Measurements from ENCODE around the gene ARPIN.

DNA sequence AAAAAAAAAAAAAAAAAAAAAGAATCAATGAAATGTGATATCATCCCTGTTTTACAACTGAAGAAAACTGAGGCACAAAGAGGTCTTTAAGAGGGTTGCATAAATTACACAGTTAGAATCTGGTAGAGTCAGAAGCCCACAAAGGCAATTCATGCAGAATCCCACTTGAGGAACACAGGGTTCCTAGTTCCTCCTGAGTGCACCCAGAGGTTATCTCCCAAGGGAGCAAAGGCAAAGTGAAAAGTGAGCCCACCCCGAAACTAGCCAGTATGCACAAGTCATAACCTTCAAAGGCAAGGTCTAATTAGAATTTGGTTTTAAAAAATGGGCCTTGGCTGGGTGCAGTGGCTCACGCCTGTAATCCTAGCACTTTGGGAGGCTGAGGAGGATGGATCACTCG lies 56.8 kb downstream of the ARPIN start:
- no peak for TF ChIP-seq GATA2 (IDR thresholded peaks at IDR 0.05; ENCODE audit: low read depth, low read length)
- TF ChIP-seq GATA3 (IDR thresholded peaks at IDR 0.05; ENCODE audit: low read depth, low read length): no peak
